ENCODE data around the gene ACTR1B.

ACTR1B gene

GRCh38 chr2:97656129-97656755 is 7.6 kb downstream of the ACTR1B start:
- no peak for DNase-seq
- H3K9me3 Mint-ChIP-seq: peaks cover 31% of the 10 kb centered on the region
- H3K4me1 Mint-ChIP-seq: peaks cover 5% of the 10 kb centered on the region
- TF ChIP-seq CTCF (IDR thresholded peaks at IDR 0.05): no peak
- H3K27ac Mint-ChIP-seq: no peak overlapping the region
- H3K36me3 Mint-ChIP-seq (ENCODE audit: low read depth): peaks cover 58% of the 10 kb centered on the region
- no peaks in the 10 kb centered on the region for H3K27me3 Mint-ChIP-seq (ENCODE audit: low read depth, poor library complexity)
- no peak overlapping the region for H3K4me3 Mint-ChIP-seq

GRCh38 chr2:97654791-97655190 is 9.1 kb downstream of the ACTR1B start:
- H3K36me3 Mint-ChIP-seq (ENCODE audit: low read depth): peaks cover 69% of the 10 kb centered on the region
- H3K27ac Mint-ChIP-seq: no peak overlapping the region
- H3K4me1 Mint-ChIP-seq: no peaks in the 10 kb centered on the region

GRCh38 chr2:97654309-97654708 is 9.5 kb downstream of the ACTR1B start:
- peak overlapping the region; percentile 40 for H3K27ac Mint-ChIP-seq
- peaks cover 31% of the 10 kb centered on the region for H3K9me3 Mint-ChIP-seq
- no peak for DNase-seq
- H3K36me3 Mint-ChIP-seq (ENCODE audit: low read depth): peaks cover 74% of the 10 kb centered on the region
- no peak overlapping the region for H3K4me3 Mint-ChIP-seq
- H3K4me1 Mint-ChIP-seq: no peaks in the 10 kb centered on the region
- H3K27me3 Mint-ChIP-seq (ENCODE audit: low read depth, poor library complexity): no peaks in the 10 kb centered on the region
- no peak for TF ChIP-seq CTCF (IDR thresholded peaks at IDR 0.05)

More at GRCh38 chr2:97654791-97655190, 9.1 kb downstream of the ACTR1B start:
- no peak for TF ChIP-seq CTCF (IDR thresholded peaks at IDR 0.05)
- Mint-ChIP-seq H3K4me3 (no peak overlapping the region), H3K27me3 (ENCODE audit: low read depth, poor library complexity) (no peaks in the 10 kb centered on the region), H3K9me3 (peaks cover 31% of the 10 kb centered on the region)
- no peak for DNase-seq

- no peak for TF ChIP-seq CTCF (IDR thresholded peaks at IDR 0.05)
- Mint-ChIP-seq H3K27me3 (ENCODE audit: low read depth, poor library complexity) (no peaks in the 10 kb centered on the region), H3K4me3 (no peak overlapping the region), H3K36me3 (ENCODE audit: low read depth) (peaks cover 78% of the 10 kb centered on the region), H3K4me1 (no peaks in the 10 kb centered on the region), H3K9me3 (peaks cover 31% of the 10 kb centered on the region), H3K27ac (no peak overlapping the region)
- DNase-seq: no peak
These were observed 10.0 kb downstream of the ACTR1B start for GRCh38 chr2:97653874-97654273.

GRCh38 chr2:97653473-97653872 is 10.4 kb downstream of the ACTR1B start:
- TF ChIP-seq CTCF (IDR thresholded peaks at IDR 0.05): no peak
- H3K4me1 Mint-ChIP-seq: no peaks in the 10 kb centered on the region
- H3K4me3 Mint-ChIP-seq: no peak overlapping the region
- no peaks in the 10 kb centered on the region for H3K27me3 Mint-ChIP-seq (ENCODE audit: low read depth, poor library complexity)
- H3K9me3 Mint-ChIP-seq: peaks cover 31% of the 10 kb centered on the region
- DNase-seq: no peak
- H3K36me3 Mint-ChIP-seq (ENCODE audit: low read depth): peaks cover 78% of the 10 kb centered on the region
- H3K27ac Mint-ChIP-seq: no peak overlapping the region

GRCh38 chr2:97651114-97651513 is 12.7 kb downstream of the ACTR1B start:
- Mint-ChIP-seq H3K27ac (peak overlapping the region; percentile 43), H3K27me3 (ENCODE audit: low read depth, poor library complexity) (no peaks in the 10 kb centered on the region), H3K4me1 (peaks cover 10% of the 10 kb centered on the region), H3K36me3 (ENCODE audit: low read depth) (peaks cover 78% of the 10 kb centered on the region), H3K4me3 (no peak overlapping the region), H3K9me3 (peaks cover 31% of the 10 kb centered on the region)
- no peak for TF ChIP-seq CTCF (IDR thresholded peaks at IDR 0.05)
- no peak for DNase-seq

Data from nephron progenitor cell (in vitro differentiated cells).